AG09309 (cell line): Measurements from ENCODE around the gene CAMK2D.

Source experiments
- DNase-seq: peaks from one replicate; pipeline ENCODE4 v3.0.0-alpha.2; 2010; ENCODE audit warnings: low read depth
- H3K4me3 ChIP-seq: 2 replicates; pipeline ENCODE4 v1.5.1; 2011; ENCODE audit warnings: mild to moderate bottlenecking, low read depth, low read length, moderate library complexity; ENCODE audit not compliant: control insufficient read depth
- TF ChIP-seq, protein P1 (sequence below): IDR thresholded peaks from 2 replicates; pipeline ENCODE4 v1.5.1; 2011; ENCODE audit warnings: mild to moderate bottlenecking, low read depth, low read length, inconsistent platforms; ENCODE audit not compliant: insufficient read depth, control insufficient read depth; ENCODE audit errors: missing control alignments

Gene CAMK2D

DNA sequence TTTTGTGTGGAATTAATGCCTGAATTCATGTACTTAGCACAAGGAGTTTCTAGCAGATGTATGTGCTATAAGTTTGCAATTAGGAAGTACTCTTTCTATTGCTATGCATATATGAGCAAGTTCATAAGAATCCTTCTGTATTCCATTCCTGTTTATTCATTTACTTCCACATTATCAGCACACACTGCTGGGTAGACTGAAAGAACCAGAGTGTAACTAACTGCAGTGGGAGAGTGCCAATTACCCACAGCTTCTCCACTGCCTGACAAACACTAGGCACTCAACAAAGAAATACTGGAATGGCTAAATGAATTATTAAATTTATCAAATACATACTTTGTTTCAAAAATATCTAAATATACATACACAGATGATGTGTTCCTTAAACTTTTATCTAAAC is 219.6 kb downstream of the CAMK2D start:
- DNase-seq = no peak
- no peak overlapping the region for H3K4me3 ChIP-seq
- TF ChIP-seq, protein P1, sequence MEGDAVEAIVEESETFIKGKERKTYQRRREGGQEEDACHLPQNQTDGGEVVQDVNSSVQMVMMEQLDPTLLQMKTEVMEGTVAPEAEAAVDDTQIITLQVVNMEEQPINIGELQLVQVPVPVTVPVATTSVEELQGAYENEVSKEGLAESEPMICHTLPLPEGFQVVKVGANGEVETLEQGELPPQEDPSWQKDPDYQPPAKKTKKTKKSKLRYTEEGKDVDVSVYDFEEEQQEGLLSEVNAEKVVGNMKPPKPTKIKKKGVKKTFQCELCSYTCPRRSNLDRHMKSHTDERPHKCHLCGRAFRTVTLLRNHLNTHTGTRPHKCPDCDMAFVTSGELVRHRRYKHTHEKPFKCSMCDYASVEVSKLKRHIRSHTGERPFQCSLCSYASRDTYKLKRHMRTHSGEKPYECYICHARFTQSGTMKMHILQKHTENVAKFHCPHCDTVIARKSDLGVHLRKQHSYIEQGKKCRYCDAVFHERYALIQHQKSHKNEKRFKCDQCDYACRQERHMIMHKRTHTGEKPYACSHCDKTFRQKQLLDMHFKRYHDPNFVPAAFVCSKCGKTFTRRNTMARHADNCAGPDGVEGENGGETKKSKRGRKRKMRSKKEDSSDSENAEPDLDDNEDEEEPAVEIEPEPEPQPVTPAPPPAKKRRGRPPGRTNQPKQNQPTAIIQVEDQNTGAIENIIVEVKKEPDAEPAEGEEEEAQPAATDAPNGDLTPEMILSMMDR = no peak

DNA sequence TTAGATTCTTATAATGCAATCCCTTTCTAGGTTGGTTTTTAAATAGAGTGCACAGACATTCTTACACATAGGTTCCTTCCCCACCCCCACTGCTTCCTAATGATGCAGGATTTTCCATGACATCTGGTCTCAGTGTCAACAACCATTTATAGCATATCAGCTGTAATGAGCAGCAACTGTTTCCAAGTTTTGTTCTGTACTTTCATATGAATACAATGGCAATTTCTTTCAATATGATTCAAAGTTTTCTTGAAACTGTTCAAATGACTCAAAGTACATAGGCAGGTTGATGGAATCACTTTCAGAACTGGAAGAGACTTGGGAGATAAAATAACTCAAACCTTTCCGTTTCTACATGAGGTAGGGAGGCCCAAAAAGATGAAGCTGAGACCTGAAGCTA is 220.7 kb downstream of the CAMK2D start:
- no peak for DNase-seq
- TF ChIP-seq, protein P1 = no peak

DNA sequence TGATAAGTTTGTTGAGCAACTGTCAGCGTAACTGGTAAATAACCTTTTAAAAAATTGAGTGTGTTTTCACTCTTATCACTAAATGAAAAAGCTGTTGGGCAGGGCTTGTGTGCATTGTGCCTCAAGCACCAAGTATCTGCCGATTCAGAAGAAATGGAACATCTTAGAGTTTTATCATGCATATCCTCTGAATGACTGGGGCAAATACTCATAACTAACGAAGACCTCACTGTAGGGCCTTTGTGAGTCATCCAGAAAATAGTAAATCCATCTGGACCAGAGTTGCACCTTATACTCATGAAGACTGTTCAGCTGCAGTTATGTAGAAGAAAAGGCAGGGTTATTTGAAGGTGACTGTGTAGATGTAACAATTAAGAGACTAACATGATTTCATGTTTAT is 222.1 kb downstream of the CAMK2D start:
- no peak overlapping the region for H3K4me3 ChIP-seq
- DNase-seq = no peak
- TF ChIP-seq, protein P1 = no peak

More for the DNA sequence above, 220.7 kb downstream of the CAMK2D start:
- H3K4me3 ChIP-seq = no peak overlapping the region

DNA sequence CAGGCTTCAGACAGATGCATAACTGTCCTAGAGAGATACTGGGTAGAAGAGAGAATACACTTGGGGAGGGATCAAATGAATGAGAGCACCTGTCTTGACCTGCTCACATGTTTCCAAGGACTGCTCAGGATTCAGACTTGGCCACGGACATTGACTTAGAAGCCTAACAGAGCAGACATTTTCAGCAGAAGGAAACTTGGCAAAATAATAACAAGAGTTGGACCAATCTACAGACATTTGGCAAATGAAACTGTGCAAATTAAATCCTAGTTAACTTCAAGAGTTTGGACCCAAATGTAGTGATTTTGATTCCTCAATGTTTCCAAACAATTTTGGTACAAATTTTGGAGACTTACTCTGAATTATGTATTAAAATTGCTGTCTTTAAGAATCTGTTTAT is 223.9 kb downstream of the CAMK2D start:
- DNase-seq = no peak

DNA sequence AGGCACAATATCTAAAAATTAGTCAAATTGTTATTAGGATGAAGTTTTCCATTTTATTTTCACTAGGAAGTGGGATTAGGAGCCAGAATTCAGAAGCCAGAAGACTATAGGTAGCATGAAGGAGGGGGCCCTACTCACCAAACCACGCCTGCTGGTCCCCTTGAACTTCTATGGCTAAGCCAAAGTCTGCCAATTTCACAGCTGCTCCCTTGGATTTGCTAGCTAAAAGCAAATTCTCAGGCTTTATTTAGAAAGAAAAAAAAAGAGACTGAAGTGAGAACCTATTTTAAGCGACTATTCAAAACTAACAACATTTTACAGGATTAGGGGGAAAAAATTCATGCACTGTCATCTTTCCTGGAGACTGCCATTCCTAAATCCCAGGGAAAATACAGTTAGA is 224.3 kb downstream of the CAMK2D start:
- TF ChIP-seq, protein P1 = no peak
- no peak for DNase-seq
- no peak overlapping the region for H3K4me3 ChIP-seq

More for the DNA sequence above, 223.9 kb downstream of the CAMK2D start:
- TF ChIP-seq, protein P1 = no peak
- no peak overlapping the region for H3K4me3 ChIP-seq

DNA sequence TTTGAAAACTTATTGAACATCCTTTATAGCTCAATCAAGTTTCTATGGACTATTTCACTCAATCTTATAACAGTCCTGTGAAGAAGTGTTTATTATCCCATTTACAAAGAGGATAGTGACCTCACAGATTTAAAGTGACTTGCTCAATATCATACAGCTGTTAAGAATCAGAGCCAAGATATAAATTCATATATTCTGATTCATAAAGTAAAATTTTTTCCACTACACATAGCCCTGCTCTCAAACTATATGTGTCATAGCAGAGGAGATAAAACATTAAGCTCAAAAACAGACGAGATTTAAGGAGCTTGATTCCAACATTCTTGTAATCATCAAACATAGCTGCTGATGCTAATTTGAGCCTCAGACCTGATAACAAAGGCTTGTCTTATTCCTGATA is 226.8 kb downstream of the CAMK2D start:
- no peak overlapping the region for H3K4me3 ChIP-seq
- TF ChIP-seq, protein P1 = no peak
- no peak for DNase-seq

DNA sequence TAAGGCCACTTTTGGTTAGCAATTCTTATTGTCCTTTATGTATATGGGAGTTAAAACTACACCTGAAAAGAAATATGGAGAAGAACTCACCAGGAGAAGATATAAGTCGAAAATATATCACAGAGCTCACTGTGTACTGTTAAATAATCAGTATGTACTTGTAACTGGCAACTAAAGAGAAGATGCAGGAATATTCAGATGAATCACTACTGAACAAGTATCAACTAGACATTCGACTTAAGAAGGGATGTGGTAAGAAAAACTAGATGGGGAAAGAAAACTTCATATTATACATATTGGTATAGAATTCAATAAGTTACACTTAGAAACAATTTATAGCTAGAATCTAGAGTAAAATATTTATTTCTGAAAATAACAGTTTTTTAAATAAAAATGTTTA is 230.0 kb downstream of the CAMK2D start:
- H3K4me3 ChIP-seq = no peak overlapping the region
- no peak for DNase-seq
- TF ChIP-seq, protein P1 = no peak
